Mesendoderm (in vitro differentiated cells): Measurements from ENCODE around the gene CDC14B.

ENCODE experiments used
- DNase-seq: peaks from one replicate; pipeline ENCODE4 v3.0.0; 2013
- H2AK5ac ChIP-seq: 2 replicates; pipeline ENCODE4 v1.6.1; 2013; ENCODE audit warnings: low read length, inconsistent platforms
- H2BK120ac ChIP-seq: 2 replicates; pipeline ENCODE4 v1.6.1; 2013; ENCODE audit warnings: low read depth, mild to moderate bottlenecking, low read length, moderate library complexity, mixed read lengths
- H2BK15ac ChIP-seq: replicated peaks from 2 replicates; pipeline ENCODE4 v1.6.1; 2013; ENCODE audit warnings: low read depth, mild to moderate bottlenecking, moderate library complexity
- H2BK5ac ChIP-seq: 2 replicates; pipeline ENCODE4 v1.6.1; 2013; ENCODE audit warnings: low read length, inconsistent platforms
- H3K18ac ChIP-seq: 2 replicates; pipeline ENCODE4 v1.6.1; 2013; ENCODE audit warnings: mild to moderate bottlenecking, low read length, mixed read lengths
- H3K23ac ChIP-seq: one replicate; pipeline ENCODE4 v1.6.1; 2013; ENCODE audit warnings: low read length
- H3K27ac ChIP-seq: 2 replicates; pipeline ENCODE4 v1.5.1; 2013; ENCODE audit warnings: low read depth, mild to moderate bottlenecking, inconsistent platforms, low read length, moderate library complexity
- H3K27me3 ChIP-seq: 2 replicates; pipeline ENCODE4 v1.6.1; 2013; ENCODE audit warnings: low read length, control low read depth, mild to moderate bottlenecking, inconsistent platforms; ENCODE audit not compliant: insufficient read depth, poor library complexity
- H3K36me3 ChIP-seq: 2 replicates; pipeline ENCODE4 v1.6.1; 2013; ENCODE audit warnings: low read length, inconsistent platforms; ENCODE audit not compliant: control insufficient read depth, insufficient read depth
- H3K4ac ChIP-seq: one replicate; pipeline ENCODE4 v1.6.1; 2013; ENCODE audit warnings: low read depth, mild to moderate bottlenecking, low read length, moderate library complexity
- H3K4me1 ChIP-seq: 2 replicates; pipeline ENCODE4 v1.6.1; 2013; ENCODE audit warnings: low read depth, low read length, inconsistent platforms; ENCODE audit not compliant: control insufficient read depth
- H3K4me2 ChIP-seq: 2 replicates; pipeline ENCODE4 v1.6.1; 2013; ENCODE audit warnings: low read length
- H3K4me3 ChIP-seq: 2 replicates; pipeline ENCODE4 v1.5.1; 2013; ENCODE audit warnings: mild to moderate bottlenecking, low read length
- H3K56ac ChIP-seq: one replicate; pipeline ENCODE4 v1.6.1; 2013; ENCODE audit warnings: low read length
- H3K79me1 ChIP-seq: 2 replicates; pipeline ENCODE4 v1.6.1; 2013; ENCODE audit warnings: low read length, inconsistent platforms
- H3K79me2 ChIP-seq: 2 replicates; pipeline ENCODE4 v1.6.1; 2013; ENCODE audit warnings: mild to moderate bottlenecking, low read length; ENCODE audit not compliant: control insufficient read depth, insufficient read depth
- H3K9ac ChIP-seq: 2 replicates; pipeline ENCODE4 v1.6.1; 2013; ENCODE audit warnings: low read length, inconsistent platforms
- H4K5ac ChIP-seq: one replicate; pipeline ENCODE4 v1.6.1; 2013; ENCODE audit warnings: low read length
- H4K8ac ChIP-seq: one replicate; pipeline ENCODE4 v1.6.1; 2013; ENCODE audit warnings: low read depth, mild to moderate bottlenecking, control low read depth, low read length, moderate library complexity
- WGBS: extraction: QIAGEN DNeasy Blood & Tissue Kit; methylation state at CpG from one replicate; pipeline ENCODE4 v1.1.7; 2013; ENCODE audit warnings: low lambda C conversion rate, missing lambda C conversion rate; ENCODE audit not compliant: insufficient coverage; ENCODE audit errors: extremely low coverage; 5-methylcytosine and 5-hydroxymethylcytosine counted together

Gene CDC14B

DNA sequence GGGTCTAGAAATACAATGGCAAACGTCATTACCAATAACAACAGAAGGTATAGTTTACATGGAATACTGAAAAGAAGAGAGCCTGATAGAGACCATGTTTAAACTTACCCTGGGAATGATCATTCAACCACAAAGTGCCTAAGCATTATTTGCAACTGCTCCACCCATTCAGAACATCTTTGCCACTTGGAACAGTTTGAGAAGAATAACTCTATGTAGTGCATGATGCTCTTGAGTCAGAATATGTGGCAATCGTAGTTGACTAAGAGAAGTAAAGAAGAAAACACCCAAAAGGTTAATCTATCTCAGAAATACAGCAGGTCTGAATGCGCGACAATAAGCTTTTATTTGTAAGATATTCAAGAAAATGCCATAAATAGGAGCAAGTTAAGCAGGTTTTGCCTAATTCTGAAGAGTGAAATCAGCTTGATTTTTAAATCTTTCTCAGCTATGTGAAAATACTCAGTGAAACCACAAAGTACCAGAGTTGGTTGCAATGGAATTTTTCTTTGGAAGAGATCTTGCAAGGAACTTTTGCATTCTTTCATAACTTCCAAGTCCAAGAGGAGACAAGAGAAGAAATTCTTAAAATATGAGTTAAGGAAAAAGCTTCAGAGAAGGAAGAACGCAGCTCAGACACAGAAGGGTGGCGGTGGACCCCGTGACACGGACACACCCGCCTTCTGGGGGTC, 105.4 kb downstream of the CDC14B start:
- no peak overlapping the region for H3K27ac ChIP-seq
- DNase-seq, result no peak
- no peak overlapping the region for H3K23ac ChIP-seq

DNA sequence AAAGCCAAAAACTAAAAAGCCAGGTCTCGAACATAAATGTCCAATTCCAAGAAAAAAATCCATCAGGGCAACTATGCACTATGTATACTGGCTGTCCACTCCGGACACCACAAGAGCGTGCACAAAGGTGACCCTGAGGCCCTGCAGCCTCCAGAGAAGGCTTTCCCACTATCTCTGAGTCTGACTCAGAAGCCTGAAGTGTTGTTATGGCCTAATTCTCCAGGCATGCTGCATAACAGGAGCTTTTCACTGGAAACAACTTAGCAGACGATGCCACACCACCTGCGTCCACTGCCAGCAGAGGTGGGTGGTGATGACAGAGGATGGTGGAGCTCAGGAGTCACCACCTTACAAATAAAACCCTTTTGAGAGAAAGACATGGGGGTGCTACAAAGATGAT, 106.0 kb downstream of the CDC14B start:
- Histone ChIP-seq H4K5ac (no peak overlapping the region), H3K79me2 (no peaks in the 10 kb centered on the region), H3K18ac (no peak overlapping the region), H3K56ac (no peak overlapping the region), H3K27me3 (no peaks in the 10 kb centered on the region), H3K36me3 (no peaks in the 10 kb centered on the region), H3K9ac (no peak overlapping the region), H3K4me2 (no peak overlapping the region), H2BK120ac (no peak overlapping the region), H3K4me1 (no peaks in the 10 kb centered on the region), H3K23ac (no peak overlapping the region), H3K27ac (no peak overlapping the region), H3K4me3 (no peak overlapping the region), H2BK15ac (no peak overlapping the region), H2AK5ac (no peak overlapping the region), H4K8ac (no peak overlapping the region), H2BK5ac (no peak overlapping the region), H3K79me1 (no peaks in the 10 kb centered on the region), H3K4ac (no peak overlapping the region)
- WGBS, result no CpG with 5 or more reads among the region's 5 CpGs
- DNase-seq, result no peak

More for the DNA sequence above, 105.4 kb downstream of the CDC14B start:
- Histone ChIP-seq H3K36me3 (no peaks in the 10 kb centered on the region), H3K27me3 (no peaks in the 10 kb centered on the region), H4K8ac (no peak overlapping the region), H3K79me2 (no peaks in the 10 kb centered on the region), H3K4me2 (no peak overlapping the region), H2BK5ac (no peak overlapping the region), H2AK5ac (no peak overlapping the region), H3K79me1 (no peaks in the 10 kb centered on the region), H3K9ac (no peak overlapping the region), H2BK15ac (no peak overlapping the region), H3K4ac (no peak overlapping the region), H2BK120ac (no peak overlapping the region), H4K5ac (no peak overlapping the region), H3K4me1 (no peaks in the 10 kb centered on the region), H3K18ac (no peak overlapping the region), H3K56ac (no peak overlapping the region), H3K4me3 (no peak overlapping the region)
- no CpG with 5 or more reads among the region's 9 CpGs for WGBS

DNA sequence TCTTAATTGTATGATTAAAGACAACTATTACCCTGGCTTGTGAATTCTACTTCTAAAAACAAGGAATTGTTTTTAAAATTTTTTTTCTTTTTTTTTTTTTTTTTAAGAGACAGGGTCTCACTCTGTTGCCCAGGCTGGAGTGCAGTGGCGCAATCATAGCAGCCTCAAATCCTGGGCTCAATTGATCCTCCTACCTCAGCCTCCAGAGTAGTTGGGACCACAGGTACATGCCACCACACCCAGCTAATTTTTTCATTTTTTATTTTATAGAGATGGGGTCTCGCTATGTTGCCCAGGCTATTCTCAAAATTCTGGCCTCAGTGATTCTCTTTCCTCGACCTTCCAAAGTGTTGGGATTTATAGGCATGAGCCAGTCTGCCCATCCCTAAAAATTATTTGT, 107.4 kb downstream of the CDC14B start:
- Histone ChIP-seq H3K79me2 (no peaks in the 10 kb centered on the region), H3K56ac (no peak overlapping the region), H4K8ac (no peak overlapping the region), H3K79me1 (no peaks in the 10 kb centered on the region), H3K27ac (no peak overlapping the region), H2BK5ac (no peak overlapping the region), H3K23ac (no peak overlapping the region), H3K27me3 (no peaks in the 10 kb centered on the region), H3K4me2 (no peak overlapping the region), H3K9ac (no peak overlapping the region), H3K18ac (no peak overlapping the region), H3K36me3 (no peaks in the 10 kb centered on the region), H2BK120ac (no peak overlapping the region), H2BK15ac (no peak overlapping the region), H3K4ac (no peak overlapping the region), H2AK5ac (no peak overlapping the region), H4K5ac (no peak overlapping the region), H3K4me1 (no peaks in the 10 kb centered on the region), H3K4me3 (no peak overlapping the region)
- no CpG with 5 or more reads among the region's 3 CpGs for WGBS
- DNase-seq, result no peak

DNA sequence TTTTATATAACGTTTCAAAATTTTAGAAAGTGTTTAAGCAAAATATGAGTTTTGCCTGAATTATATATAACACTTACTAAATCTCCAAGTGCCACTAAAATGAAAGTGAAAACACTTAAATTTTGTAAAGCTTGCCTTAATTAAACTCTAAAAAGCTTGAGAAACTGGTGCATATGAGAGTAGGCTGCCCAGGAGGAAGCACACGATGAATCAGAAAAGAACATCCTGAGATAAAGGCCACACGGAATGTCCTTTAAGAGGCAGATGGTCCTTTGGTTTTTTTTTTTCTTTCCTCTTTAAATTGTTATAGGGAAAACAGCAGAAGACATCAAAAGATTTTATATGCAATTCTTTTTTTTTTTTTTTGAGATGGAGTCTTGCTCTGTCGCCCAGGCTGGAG, 109.4 kb downstream of the CDC14B start:
- H2BK15ac ChIP-seq, result no peak overlapping the region
- no peak overlapping the region for H3K23ac ChIP-seq
- H2AK5ac ChIP-seq, result no peak overlapping the region
- H3K79me1 ChIP-seq, result no peaks in the 10 kb centered on the region
- WGBS, result 80% methylated on average over 1 of the region's 4 CpGs
- H4K8ac ChIP-seq, result no peak overlapping the region
- H3K18ac ChIP-seq, result no peak overlapping the region
- no peak overlapping the region for H3K4me3 ChIP-seq
- no peak for DNase-seq
- H3K4me1 ChIP-seq, result no peaks in the 10 kb centered on the region
- H3K27me3 ChIP-seq, result no peaks in the 10 kb centered on the region
- H3K56ac ChIP-seq, result no peak overlapping the region
- no peak overlapping the region for H3K4ac ChIP-seq
- no peak overlapping the region for H2BK120ac ChIP-seq
- H4K5ac ChIP-seq, result no peak overlapping the region
- no peak overlapping the region for H3K4me2 ChIP-seq
- H3K27ac ChIP-seq, result no peak overlapping the region
- no peak overlapping the region for H3K9ac ChIP-seq
- no peak overlapping the region for H2BK5ac ChIP-seq
- no peaks in the 10 kb centered on the region for H3K36me3 ChIP-seq
- no peaks in the 10 kb centered on the region for H3K79me2 ChIP-seq

DNA sequence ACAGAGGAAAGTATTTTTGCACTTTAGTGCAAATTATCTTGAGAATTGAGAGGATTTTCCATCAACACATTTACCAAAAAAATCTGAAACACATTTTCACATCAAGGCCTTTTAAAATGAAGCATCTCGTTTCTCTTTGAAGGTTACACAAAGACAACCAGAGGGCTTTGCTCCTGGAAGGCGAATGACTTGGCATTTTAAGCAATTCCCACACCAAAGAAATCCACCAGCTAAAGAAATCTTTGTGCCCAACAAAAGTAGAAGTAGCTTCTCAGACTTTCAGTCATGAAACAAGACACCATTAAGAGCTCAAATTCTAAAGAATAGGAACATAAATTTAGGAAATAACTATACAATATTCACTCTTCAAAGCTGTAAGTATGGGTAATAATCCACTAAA, 109.8 kb downstream of the CDC14B start:
- no peak overlapping the region for H2BK120ac ChIP-seq
- H3K18ac ChIP-seq, result no peak overlapping the region
- H2AK5ac ChIP-seq, result no peak overlapping the region
- no peak overlapping the region for H3K4ac ChIP-seq
- H3K27ac ChIP-seq, result no peak overlapping the region
- no peak overlapping the region for H4K5ac ChIP-seq
- WGBS, result no CpG with 5 or more reads among the region's 2 CpGs
- H2BK15ac ChIP-seq, result no peak overlapping the region
- no peak for DNase-seq
- no peak overlapping the region for H2BK5ac ChIP-seq
- no peaks in the 10 kb centered on the region for H3K27me3 ChIP-seq
- no peaks in the 10 kb centered on the region for H3K4me1 ChIP-seq
- no peaks in the 10 kb centered on the region for H3K79me1 ChIP-seq
- H3K56ac ChIP-seq, result no peak overlapping the region
- no peaks in the 10 kb centered on the region for H3K79me2 ChIP-seq
- no peak overlapping the region for H4K8ac ChIP-seq
- H3K23ac ChIP-seq, result no peak overlapping the region
- H3K9ac ChIP-seq, result no peak overlapping the region
- H3K4me2 ChIP-seq, result no peak overlapping the region
- H3K4me3 ChIP-seq, result no peak overlapping the region
- no peaks in the 10 kb centered on the region for H3K36me3 ChIP-seq

DNA sequence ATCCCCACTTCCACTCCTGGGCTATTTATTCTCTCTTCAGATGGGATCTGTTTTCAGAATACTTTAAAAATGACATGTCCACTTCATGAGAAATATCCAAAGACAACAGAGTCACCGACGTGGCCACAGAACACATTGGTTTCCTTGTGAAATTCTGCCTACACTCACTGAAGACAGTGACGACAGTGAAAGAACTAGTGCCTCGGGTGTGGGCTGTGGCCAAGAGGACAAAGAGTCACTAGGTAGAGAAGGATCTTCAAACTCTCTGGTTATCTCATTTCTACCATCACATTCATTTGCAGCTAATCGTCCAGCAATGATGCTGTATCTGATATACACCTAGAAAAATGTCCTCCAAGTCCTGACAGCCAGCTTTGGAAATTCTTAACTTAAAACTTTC, 110.6 kb downstream of the CDC14B start:
- DNase-seq, result no peak
- no peak overlapping the region for H3K56ac ChIP-seq
- no peaks in the 10 kb centered on the region for H3K79me1 ChIP-seq
- H3K4ac ChIP-seq, result no peak overlapping the region
- H2BK15ac ChIP-seq, result no peak overlapping the region
- H3K9ac ChIP-seq, result no peak overlapping the region
- no CpG with 5 or more reads among the region's 5 CpGs for WGBS
- H3K27ac ChIP-seq, result no peak overlapping the region
- H4K8ac ChIP-seq, result no peak overlapping the region
- no peaks in the 10 kb centered on the region for H3K36me3 ChIP-seq
- H2AK5ac ChIP-seq, result no peak overlapping the region
- no peaks in the 10 kb centered on the region for H3K79me2 ChIP-seq
- no peak overlapping the region for H3K4me2 ChIP-seq
- no peak overlapping the region for H4K5ac ChIP-seq
- H3K4me1 ChIP-seq, result no peaks in the 10 kb centered on the region
- no peak overlapping the region for H2BK120ac ChIP-seq
- H3K23ac ChIP-seq, result no peak overlapping the region
- H3K4me3 ChIP-seq, result no peak overlapping the region
- no peak overlapping the region for H2BK5ac ChIP-seq
- H3K18ac ChIP-seq, result no peak overlapping the region
- H3K27me3 ChIP-seq, result no peaks in the 10 kb centered on the region
